PC-3 (cell line): ENCODE data around the gene KLHL36.

Experiments used
- EZH2 ChIP-seq: fragments of 300-600 bp; sonication (generic); IDR thresholded peaks from one replicate; pipeline ENCODE4 v1.6.1; 2017; ENCODE audit warnings: antibody characterized with exemption, mild to moderate bottlenecking, low read length; ENCODE audit not compliant: unreplicated experiment
- TF ChIP-seq, protein P1 (sequence below): fragments of 300-600 bp; sonication (generic); conservative IDR thresholded peaks from 2 replicates; pipeline ENCODE4 v1.5.1; 2017; ENCODE audit warnings: antibody characterized with exemption, low read depth, mild to moderate bottlenecking, low read length

DNA sequence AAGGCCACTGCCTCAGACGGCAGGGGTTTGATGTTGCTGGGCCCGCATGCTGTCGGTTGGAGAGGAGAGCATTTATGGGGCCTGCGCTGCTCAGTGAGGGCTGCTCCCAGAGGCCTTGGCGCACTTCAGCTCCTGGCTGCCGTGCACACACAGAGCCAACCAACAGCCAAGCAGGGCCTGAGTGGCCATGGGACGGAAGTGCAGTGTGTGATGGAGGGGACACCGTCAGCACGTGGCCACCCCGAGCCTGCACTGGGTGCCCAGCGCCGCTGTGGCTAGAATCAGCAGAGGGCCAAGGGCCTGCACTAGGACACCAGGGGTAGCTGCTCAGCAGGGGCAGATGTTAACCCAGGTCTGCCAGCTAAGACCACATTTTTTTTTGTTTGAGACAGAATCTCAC is 21.8 kb downstream of the KLHL36 start:
- no peak for TF ChIP-seq EZH2
- TF ChIP-seq, protein P1, sequence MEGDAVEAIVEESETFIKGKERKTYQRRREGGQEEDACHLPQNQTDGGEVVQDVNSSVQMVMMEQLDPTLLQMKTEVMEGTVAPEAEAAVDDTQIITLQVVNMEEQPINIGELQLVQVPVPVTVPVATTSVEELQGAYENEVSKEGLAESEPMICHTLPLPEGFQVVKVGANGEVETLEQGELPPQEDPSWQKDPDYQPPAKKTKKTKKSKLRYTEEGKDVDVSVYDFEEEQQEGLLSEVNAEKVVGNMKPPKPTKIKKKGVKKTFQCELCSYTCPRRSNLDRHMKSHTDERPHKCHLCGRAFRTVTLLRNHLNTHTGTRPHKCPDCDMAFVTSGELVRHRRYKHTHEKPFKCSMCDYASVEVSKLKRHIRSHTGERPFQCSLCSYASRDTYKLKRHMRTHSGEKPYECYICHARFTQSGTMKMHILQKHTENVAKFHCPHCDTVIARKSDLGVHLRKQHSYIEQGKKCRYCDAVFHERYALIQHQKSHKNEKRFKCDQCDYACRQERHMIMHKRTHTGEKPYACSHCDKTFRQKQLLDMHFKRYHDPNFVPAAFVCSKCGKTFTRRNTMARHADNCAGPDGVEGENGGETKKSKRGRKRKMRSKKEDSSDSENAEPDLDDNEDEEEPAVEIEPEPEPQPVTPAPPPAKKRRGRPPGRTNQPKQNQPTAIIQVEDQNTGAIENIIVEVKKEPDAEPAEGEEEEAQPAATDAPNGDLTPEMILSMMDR, result no peak
